Measurements from ENCODE around the gene SLC34A3.

Gene SLC34A3

DNA sequence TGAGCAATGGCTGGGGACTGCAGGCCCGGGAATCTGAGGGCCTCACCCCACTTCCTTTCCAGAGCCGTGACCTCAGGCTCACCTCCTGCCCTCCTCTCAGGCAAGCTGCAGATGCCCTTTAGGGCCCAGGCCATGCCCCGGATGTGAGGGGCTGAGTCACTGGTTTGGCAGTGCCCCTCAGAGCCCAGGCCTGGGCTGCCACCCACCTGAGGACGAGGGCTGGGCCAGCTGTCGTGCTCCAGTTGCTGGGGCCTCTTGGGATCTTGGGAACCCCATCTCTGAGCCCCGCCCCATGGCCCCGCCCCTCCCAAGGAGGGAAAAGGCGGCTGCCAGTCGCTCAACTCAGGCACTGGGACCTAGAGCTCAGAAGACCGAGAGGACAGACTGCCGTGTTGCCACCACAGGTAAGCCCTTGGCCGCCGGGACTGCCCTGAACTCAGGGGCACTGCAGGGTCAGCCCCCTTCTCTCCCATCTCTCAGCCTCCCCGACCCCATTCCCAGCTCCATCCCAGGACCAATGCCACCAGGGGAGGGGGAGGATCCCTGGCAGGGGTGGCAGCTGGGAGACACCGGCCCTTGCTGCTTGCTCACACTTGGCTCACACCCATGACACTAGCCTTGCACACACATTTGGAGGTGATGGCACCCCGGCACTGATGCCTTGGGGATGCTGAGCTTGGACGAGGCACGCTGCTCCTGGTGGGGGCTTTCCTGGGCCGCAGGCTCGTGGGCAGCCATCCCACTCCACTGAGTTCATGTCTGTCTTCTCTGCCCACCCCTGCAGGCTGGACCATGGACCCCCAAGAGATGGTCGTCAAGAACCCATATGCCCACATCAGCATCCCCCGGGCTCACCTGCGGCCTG is 5.6 kb upstream of the SLC34A3 start, which contains the start of gene CYSRT1:
CYSRT1 (plus strand) TSS at position 345 of the 865 bp plus-strand sequence; CDS start at position 793, 448 bp downstream.
- no peak for TF ChIP-seq EZH2 (optimal IDR thresholded peaks at IDR 0.05; ENCODE audit: low read depth, low read length)
- TF ChIP-seq, protein P1, sequence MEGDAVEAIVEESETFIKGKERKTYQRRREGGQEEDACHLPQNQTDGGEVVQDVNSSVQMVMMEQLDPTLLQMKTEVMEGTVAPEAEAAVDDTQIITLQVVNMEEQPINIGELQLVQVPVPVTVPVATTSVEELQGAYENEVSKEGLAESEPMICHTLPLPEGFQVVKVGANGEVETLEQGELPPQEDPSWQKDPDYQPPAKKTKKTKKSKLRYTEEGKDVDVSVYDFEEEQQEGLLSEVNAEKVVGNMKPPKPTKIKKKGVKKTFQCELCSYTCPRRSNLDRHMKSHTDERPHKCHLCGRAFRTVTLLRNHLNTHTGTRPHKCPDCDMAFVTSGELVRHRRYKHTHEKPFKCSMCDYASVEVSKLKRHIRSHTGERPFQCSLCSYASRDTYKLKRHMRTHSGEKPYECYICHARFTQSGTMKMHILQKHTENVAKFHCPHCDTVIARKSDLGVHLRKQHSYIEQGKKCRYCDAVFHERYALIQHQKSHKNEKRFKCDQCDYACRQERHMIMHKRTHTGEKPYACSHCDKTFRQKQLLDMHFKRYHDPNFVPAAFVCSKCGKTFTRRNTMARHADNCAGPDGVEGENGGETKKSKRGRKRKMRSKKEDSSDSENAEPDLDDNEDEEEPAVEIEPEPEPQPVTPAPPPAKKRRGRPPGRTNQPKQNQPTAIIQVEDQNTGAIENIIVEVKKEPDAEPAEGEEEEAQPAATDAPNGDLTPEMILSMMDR (IDR thresholded peaks at IDR 0.05; ENCODE audit: low read length), result no peak
- TF ChIP-seq EZH2phosphoT487 (IDR thresholded peaks at IDR 0.05; ENCODE audit: low read length), result no peak
- H4K20me1 ChIP-seq (ENCODE audit: insufficient read depth, low read length), result no peaks in the 10 kb centered on the region
- H3K9me2 ChIP-seq (replicated peaks; ENCODE audit: insufficient read depth, low read length), result no peaks in the 10 kb centered on the region
- no peak within 1 kb of the TSS for H3K27ac ChIP-seq (ENCODE audit: low read length)
- no peaks in the 10 kb centered on the region for H3K36me3 ChIP-seq (replicated peaks; ENCODE audit: insufficient read depth, low read length)
- peak within 1 kb of the TSS; percentile 77 for H3K4me2 ChIP-seq (ENCODE audit: low read depth, low read length)
- H3K4me1 ChIP-seq (ENCODE audit: low read length), result peaks cover 9% of the 10 kb centered on the region; the same call in 1 of the 2 replicates
- H3K4me3 ChIP-seq (ENCODE audit: low read length), result peak within 1 kb of the TSS; percentile 78
- peak within 1 kb of the TSS; percentile 91 for H2AFZ ChIP-seq (ENCODE audit: low read length)
- H3K9ac ChIP-seq (ENCODE audit: low read length), result peak within 1 kb of the TSS; percentile 85
- H3F3A ChIP-seq (ENCODE audit: insufficient read depth, low read length), result no peaks in the 10 kb centered on the region; the same call in 1 of the 2 replicates
- peaks cover 21% of the 10 kb centered on the region for H3K27me3 ChIP-seq (replicated peaks; ENCODE audit: insufficient read depth, low read length)
- DNase-seq, result no peak
- H3K9me3 ChIP-seq (replicated peaks; ENCODE audit: insufficient read depth, low read length), result no peaks in the 10 kb centered on the region
- H3K79me2 ChIP-seq (ENCODE audit: low read length), result no peaks in the 10 kb centered on the region

DNA sequence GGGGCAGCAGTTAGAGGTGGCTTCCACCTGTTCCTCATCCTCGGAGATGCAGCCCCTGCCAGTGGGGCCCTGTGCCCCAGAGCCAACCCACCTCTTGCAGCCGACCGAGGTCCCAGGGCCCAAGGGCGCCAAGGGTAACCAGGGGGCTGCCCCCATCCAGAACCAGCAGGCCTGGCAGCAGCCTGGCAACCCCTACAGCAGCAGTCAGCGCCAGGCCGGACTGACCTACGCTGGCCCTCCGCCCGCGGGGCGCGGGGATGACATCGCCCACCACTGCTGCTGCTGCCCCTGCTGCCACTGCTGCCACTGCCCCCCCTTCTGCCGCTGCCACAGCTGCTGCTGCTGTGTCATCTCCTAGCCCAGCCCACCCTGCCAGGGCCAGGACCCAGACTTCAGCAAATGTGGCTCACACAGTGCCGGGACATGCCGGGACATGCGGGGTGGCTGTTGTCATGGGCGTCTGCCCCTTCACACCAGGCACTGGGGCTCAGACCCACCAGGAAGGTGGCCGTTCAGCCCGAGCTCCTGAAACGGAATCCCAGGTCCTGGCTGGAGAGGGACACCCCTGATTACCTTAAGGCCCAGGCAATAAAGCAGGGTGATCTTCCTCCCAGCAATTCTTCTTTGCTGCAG is 4.9 kb upstream of the SLC34A3 start:
- Histone ChIP-seq H3K9ac (ENCODE audit: low read length) (no peak overlapping the region), H3K27ac (ENCODE audit: low read length) (no peak overlapping the region)

DNA sequence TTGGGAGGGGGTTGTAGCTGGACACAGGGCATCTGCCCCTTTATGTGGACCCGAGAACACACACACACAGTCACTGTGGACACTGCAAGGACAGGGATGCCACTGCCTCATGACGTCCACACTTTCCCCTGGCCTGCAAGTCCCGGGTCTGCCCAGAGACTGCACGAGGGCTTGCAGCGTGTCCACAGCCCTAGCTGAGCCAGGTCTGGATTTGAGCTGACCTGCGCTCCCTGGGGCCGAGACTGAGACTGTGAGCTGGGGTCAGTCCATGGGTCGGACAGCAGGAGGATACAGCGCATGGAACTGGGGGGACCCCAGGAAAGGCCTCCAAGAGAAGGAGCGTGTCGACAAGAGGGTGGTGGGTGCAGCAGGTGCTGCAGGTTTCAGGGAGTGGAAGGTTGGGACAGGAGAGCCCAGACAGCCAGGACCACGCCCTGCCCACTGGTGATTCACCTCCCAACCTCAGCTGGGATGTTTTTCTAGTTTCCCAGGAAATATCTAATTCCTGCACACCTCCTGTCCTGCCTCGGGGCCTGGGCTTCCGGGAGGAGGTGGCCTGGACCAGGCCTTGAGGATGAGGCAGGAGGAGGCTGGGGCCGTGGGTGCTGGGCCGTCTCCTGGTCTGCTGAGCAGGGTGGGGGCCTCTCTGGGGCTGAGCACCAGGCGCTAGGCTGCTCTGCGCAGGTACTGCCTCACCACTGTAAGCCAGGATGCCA is 4.2 kb upstream of the SLC34A3 start:
- Histone ChIP-seq H3K4me1 (ENCODE audit: low read length) (peaks cover 9% of the 10 kb centered on the region; the same call in 1 of the 2 replicates), H3K27ac (ENCODE audit: low read length) (no peak overlapping the region), H3K4me3 (ENCODE audit: low read length) (no peak overlapping the region), H3K9ac (ENCODE audit: low read length) (no peak overlapping the region), H3K36me3 (replicated peaks; ENCODE audit: insufficient read depth, low read length) (no peaks in the 10 kb centered on the region), H3K4me2 (ENCODE audit: low read depth, low read length) (no peak overlapping the region), H3K27me3 (replicated peaks; ENCODE audit: insufficient read depth, low read length) (peaks cover 35% of the 10 kb centered on the region), H2AFZ (ENCODE audit: low read length) (no peak overlapping the region), H4K20me1 (ENCODE audit: insufficient read depth, low read length) (no peaks in the 10 kb centered on the region), H3K79me2 (ENCODE audit: low read length) (no peaks in the 10 kb centered on the region), H3F3A (ENCODE audit: insufficient read depth, low read length) (no peaks in the 10 kb centered on the region; the same call in 1 of the 2 replicates), H3K9me2 (replicated peaks; ENCODE audit: insufficient read depth, low read length) (no peaks in the 10 kb centered on the region), H3K9me3 (replicated peaks; ENCODE audit: insufficient read depth, low read length) (no peaks in the 10 kb centered on the region)
- no peak for DNase-seq
- TF ChIP-seq EZH2 (optimal IDR thresholded peaks at IDR 0.05; ENCODE audit: low read depth, low read length), result no peak

More for the DNA sequence above, 4.9 kb upstream of the SLC34A3 start:
- no peak overlapping the region for H3K4me2 ChIP-seq (ENCODE audit: low read depth, low read length)
- no peaks in the 10 kb centered on the region; the same call in 1 of the 2 replicates for H3F3A ChIP-seq (ENCODE audit: insufficient read depth, low read length)
- H2AFZ ChIP-seq (ENCODE audit: low read length), result no peak overlapping the region
- DNase-seq, result no peak
- H3K4me1 ChIP-seq (ENCODE audit: low read length), result peaks cover 9% of the 10 kb centered on the region; the same call in 1 of the 2 replicates
- TF ChIP-seq, protein P1 (IDR thresholded peaks at IDR 0.05; ENCODE audit: low read length), result no peak
- no peak for TF ChIP-seq EZH2 (optimal IDR thresholded peaks at IDR 0.05; ENCODE audit: low read depth, low read length)
- no peak for TF ChIP-seq EZH2phosphoT487 (IDR thresholded peaks at IDR 0.05; ENCODE audit: low read length)
- no peak overlapping the region for H3K4me3 ChIP-seq (ENCODE audit: low read length)
- peaks cover 28% of the 10 kb centered on the region for H3K27me3 ChIP-seq (replicated peaks; ENCODE audit: insufficient read depth, low read length)
- no peaks in the 10 kb centered on the region for H3K36me3 ChIP-seq (replicated peaks; ENCODE audit: insufficient read depth, low read length)
- no peaks in the 10 kb centered on the region for H3K9me3 ChIP-seq (replicated peaks; ENCODE audit: insufficient read depth, low read length)
- H4K20me1 ChIP-seq (ENCODE audit: insufficient read depth, low read length), result no peaks in the 10 kb centered on the region
- H3K79me2 ChIP-seq (ENCODE audit: low read length), result no peaks in the 10 kb centered on the region
- H3K9me2 ChIP-seq (replicated peaks; ENCODE audit: insufficient read depth, low read length), result no peaks in the 10 kb centered on the region

All from MM.1S (cell line).